GM11168 (cell line): ENCODE data around the gene DDX41.
"Not testable (repeated sequence)": the region's sequence is repeated elsewhere in the genome, so short reads cannot be mapped to it uniquely, and the experiment has no call there.

Experiments
- in situ Hi-C: fragments of 300-500 bp; cut with MboI; formaldehyde crosslinking; loops from one replicate; pipeline ENCODE4 v1.12.0; 2022; ENCODE audit warnings: low sequenced_read_pairs; ENCODE audit not compliant: unreplicated experiment

Gene DDX41

GRCh38 chr5:177516601-177517568 lies at the start of gene DDX41:
Gene DDX41, minus strand, starts transcription at chr5:177516961. Its CDS starts 16 bp downstream, at chr5:177516945.
- in situ Hi-C loops, result no loop called here

- in situ Hi-C loops, result no loop called here
These were observed 48.3 kb upstream of the DDX41 start for GRCh38 chr5:177565046-177565445.

GRCh38 chr5:177559446-177559941 lies 42.7 kb upstream of the DDX41 start:
- in situ Hi-C loops, result not testable (repeated sequence)

- in situ Hi-C loops, result no loop called here
These were observed 41.0 kb upstream of the DDX41 start for GRCh38 chr5:177557796-177558195.

- in situ Hi-C loops, result no loop called here
These were observed 40.4 kb upstream of the DDX41 start for GRCh38 chr5:177557041-177557647.

GRCh38 chr5:177555665-177556064 lies 38.9 kb upstream of the DDX41 start:
- in situ Hi-C loops, result no loop called here

GRCh38 chr5:177555228-177555627 lies 38.5 kb upstream of the DDX41 start:
- in situ Hi-C loops, result no loop called here

GRCh38 chr5:177554474-177555111 lies 37.8 kb upstream of the DDX41 start, which contains the start of gene FAM193B:
Gene FAM193B, minus strand, starts transcription at chr5:177554563. Its CDS starts 105 bp downstream, at chr5:177554458.
- in situ Hi-C loops, result no loop called here

GRCh38 chr5:177553671-177554429 lies 37.1 kb upstream of the DDX41 start:
- in situ Hi-C loops, result no loop called here

- in situ Hi-C loops, result no loop called here
These were observed 36.2 kb upstream of the DDX41 start for GRCh38 chr5:177552839-177553455.

- in situ Hi-C loops, result no loop called here
These were observed 33.4 kb upstream of the DDX41 start for GRCh38 chr5:177550122-177550521.

GRCh38 chr5:177548495-177548894 lies 31.7 kb upstream of the DDX41 start:
- in situ Hi-C loops, result no loop called here

- in situ Hi-C loops, result no loop called here
These were observed 31.0 kb upstream of the DDX41 start for GRCh38 chr5:177547736-177548135.

- in situ Hi-C loops, result no loop called here
These were observed 29.5 kb upstream of the DDX41 start for GRCh38 chr5:177546258-177546741.

- in situ Hi-C loops, result no loop called here
These were observed 28.9 kb upstream of the DDX41 start for GRCh38 chr5:177545487-177546257.

GRCh38 chr5:177542816-177543465 lies 26.2 kb upstream of the DDX41 start:
- in situ Hi-C loops, result no loop called here

GRCh38 chr5:177540438-177540837 lies 23.7 kb upstream of the DDX41 start:
- in situ Hi-C loops, result no loop called here

- in situ Hi-C loops, result no loop called here
These were observed 22.6 kb upstream of the DDX41 start for GRCh38 chr5:177539411-177539810.
